K562 (cell line): ENCODE measurements around the gene ROM1. TPM values are rescaled to one million over a fixed set of nuclear protein-coding genes. Genes with fewer than 3 reads are reported as not detected.

ENCODE experiments used
- ARID3A ChIP-seq: IDR thresholded peaks from 2 replicates; pipeline ENCODE4 v1.6.1; 2012; ENCODE audit warnings: low read depth, low read length, improper control_type of control experiment, borderline replicate concordance
- DNMT1 ChIP-seq: fragments of 450-650 bp; IDR thresholded peaks from 2 replicates; pipeline ENCODE4 v1.6.1; 2016; ENCODE audit warnings: antibody characterized with exemption, mild to moderate bottlenecking
- ETV5 ChIP-seq: sonication (generic); formaldehyde crosslinking; IDR thresholded peaks from 2 replicates; pipeline ENCODE4 v1.4.0; 2020; ENCODE audit warnings: low read depth, mild to moderate bottlenecking, missing genetic modification reagents
- HDAC1 ChIP-seq, 2 experiments: fragments of 450-650 bp; IDR thresholded peaks; 2 replicates each; pipeline ENCODE4 v1.6.1; 2016 to 2017; ENCODE audit warnings: inconsistent platforms in 1 of 2, mild to moderate bottlenecking in 1 of 2, moderate library complexity in 1 of 2
- HINFP ChIP-seq: fragments of 450-650 bp; conservative IDR thresholded peaks from 2 replicates; pipeline ENCODE4 v1.6.1; 2016; ENCODE audit warnings: missing genetic modification characterization, low read depth, mild to moderate bottlenecking, control low read depth, missing compliant biosample characterization
- KDM1A ChIP-seq, 2 experiments: fragments of 450-650 bp; IDR thresholded peaks; 2 replicates each; pipeline ENCODE4 v1.6.1; 2016; ENCODE audit warnings: mild to moderate bottlenecking in 2 of 2
- LCOR ChIP-seq: sonication (generic); formaldehyde crosslinking; IDR thresholded peaks from 2 replicates; pipeline ENCODE4 v1.8.0; 2022; ENCODE audit warnings: mild to moderate bottlenecking, missing genetic modification reagents
- MEIS2 ChIP-seq: fragments of 450-650 bp; IDR thresholded peaks from 2 replicates; pipeline ENCODE4 v1.6.1; 2014; ENCODE audit warnings: mild to moderate bottlenecking; ENCODE audit not compliant: partially characterized antibody
- NEUROD1 ChIP-seq: fragments of 150-350 bp; IDR thresholded peaks from 2 replicates; pipeline ENCODE4 v1.6.1; 2014; ENCODE audit warnings: borderline replicate concordance, low read length, low read depth; ENCODE audit not compliant: partially characterized antibody
- NR2C2 ChIP-seq, 2 experiments: fragments of 200-800 bp in 1 of 2; sonication (Bioruptor generic) in 1 of 2; sonication (generic) in 1 of 2; formaldehyde crosslinking in 1 of 2; IDR thresholded peaks; 2 replicates each; pipeline versions ENCODE4 v1.6.1 to v1.8.0; 2016 to 2022; ENCODE audit warnings: mild to moderate bottlenecking in 1 of 2, missing compliant biosample characterization in 1 of 2, missing genetic modification characterization in 1 of 2, missing genetic modification reagents in 1 of 2
- RBFOX2 ChIP-seq: fragments of 200-400 bp; formaldehyde crosslinking; IDR thresholded peaks from 2 replicates; pipeline ENCODE4 v1.6.1; 2017; ENCODE audit warnings: low read depth, mild to moderate bottlenecking, low read length, moderate library complexity
- RHOXF2B ChIP-seq: fragments of 250-450 bp; sonication (Bioruptor Pico); conservative IDR thresholded peaks from 2 replicates; pipeline ENCODE4 v1.5.1; 2021
- SIN3A ChIP-seq, 2 experiments: fragments of 150-350 bp in 1 of 2; IDR thresholded peaks; 2 replicates each; pipeline ENCODE4 v1.6.1; 2011 to 2016; ENCODE audit warnings: borderline replicate concordance in 2 of 2, low read depth in 2 of 2, low read length in 2 of 2, mild to moderate bottlenecking in 2 of 2, moderate library complexity in 2 of 2; ENCODE audit not compliant: control insufficient read depth in 1 of 2
- TAF9B ChIP-seq: fragments of 450-650 bp; IDR thresholded peaks from 2 replicates; pipeline ENCODE4 v1.6.1; 2018; ENCODE audit warnings: mild to moderate bottlenecking; ENCODE audit not compliant: partially characterized antibody
- ZBTB7A ChIP-seq: IDR thresholded peaks from 2 replicates; pipeline ENCODE4 v1.6.1; 2011; ENCODE audit warnings: low read depth, mild to moderate bottlenecking, low read length, moderate library complexity, borderline replicate concordance; ENCODE audit not compliant: control insufficient read depth
- ZBTB9 ChIP-seq: fragments of 450-650 bp; formaldehyde crosslinking; IDR thresholded peaks from 2 replicates; pipeline ENCODE4 v1.4.0; 2020; ENCODE audit warnings: mild to moderate bottlenecking, moderate library complexity
- ZNF586 ChIP-seq: fragments of 450-650 bp; formaldehyde crosslinking; conservative IDR thresholded peaks from 2 replicates; pipeline ENCODE4 v1.4.0; 2020; ENCODE audit warnings: mild to moderate bottlenecking, moderate library complexity
- ZNF589 ChIP-seq: fragments of 200-800 bp; sonication (Bioruptor generic); IDR thresholded peaks from 2 replicates; pipeline ENCODE4 v1.6.1; 2016; ENCODE audit warnings: low read depth, missing genetic modification characterization, missing compliant biosample characterization
- ZNF695 ChIP-seq: fragments of 450-650 bp; formaldehyde crosslinking; IDR thresholded peaks from 2 replicates; pipeline ENCODE4 v1.4.0; 2020; ENCODE audit warnings: mild to moderate bottlenecking, moderate library complexity
- ZNF696 ChIP-seq: fragments of 250-450 bp; sonication (Bioruptor Pico); conservative IDR thresholded peaks from 2 replicates; pipeline ENCODE4 v1.4.0; 2020; ENCODE audit warnings: mild to moderate bottlenecking, moderate library complexity
- polyA plus RNA-seq, 8 experiments: library from polyadenylated mRNA; depleted of rRNA in 4 of 8; stranded (reverse) in 5 of 8; unstranded in 3 of 8; fragments of >200 nt; fragmentation: Nextera tagmentation in 2 of 8; fragmentation: Illumina TruSeq in 1 of 8; extraction: Ambion mirVana in 2 of 8; extraction: Trizol in 1 of 8; gene quantifications; 2 replicates each; pipeline versions ENCODE4 v1.2.1 to v1.2.3, GENCODE V29; 2011 to 2014; ENCODE audit warnings: inconsistent platforms in 1 of 8, missing spikeins in 1 of 8
- total RNA-seq, 7 experiments: library from RNA; depleted of rRNA in 6 of 7; stranded (reverse); fragments of >200 nt in 6 of 7; fragmentation: Illumina TruSeq in 2 of 7; extraction: Trizol in 2 of 7; gene quantifications; 2 replicates each; pipeline versions ENCODE4 v1.2.1 to v1.2.3, GENCODE V29; 2011 to 2021; ENCODE audit warnings: low replicate concordance in 1 of 7
- TF ChIP-seq, protein P1 (sequence below): sonication (generic); formaldehyde crosslinking; IDR thresholded peaks from 2 replicates; pipeline ENCODE4 v1.8.0; 2022; ENCODE audit warnings: mild to moderate bottlenecking, missing genetic modification reagents

The ROM1 gene
- total and polyA plus RNA-seq, 9 of the 15 experiments (the other 6 are each of a cell fraction or from before 2014, with no cell fraction given): 0.75 to 4.0 (median 2.6) TPM

DNA sequence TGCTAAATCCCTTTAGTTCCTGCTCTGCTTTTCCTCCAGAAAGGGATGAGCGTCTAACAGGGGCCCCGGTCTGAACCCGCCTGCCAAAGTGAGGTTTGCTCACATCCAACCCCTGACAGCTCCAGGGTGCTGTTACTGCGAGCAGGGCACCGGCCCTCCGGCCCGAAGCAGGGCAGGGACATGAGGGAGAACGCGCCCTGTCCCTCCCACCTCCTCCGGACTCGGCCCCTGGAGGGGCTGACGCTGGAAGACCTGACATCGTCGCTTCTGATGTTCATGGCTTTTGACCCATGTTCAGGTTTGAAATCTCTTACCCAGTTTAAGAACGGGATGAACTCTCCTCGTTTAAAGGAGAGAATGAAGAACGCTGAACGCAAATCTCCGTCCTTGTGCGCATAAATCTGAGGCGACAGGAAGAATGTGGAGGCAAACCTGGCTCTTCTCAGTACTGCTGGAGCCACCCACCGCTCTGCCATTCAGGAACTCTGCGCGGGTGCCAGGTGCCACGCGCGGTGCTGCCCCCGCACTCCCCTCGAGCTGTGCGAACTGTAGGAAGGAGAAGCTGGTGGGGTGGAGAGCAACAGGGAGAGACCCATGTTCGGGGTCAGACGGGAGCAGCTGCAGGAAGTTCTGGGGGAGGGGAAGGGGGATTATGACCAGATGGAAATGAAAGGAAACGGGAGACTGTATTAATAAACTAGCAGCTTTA, 38.5 kb upstream of the ROM1 start (continued):
- peak in 1 of 2 experiments; percentile 53; a peak in 1 of 4 replicates for TF ChIP-seq SIN3A (IDR thresholded peaks at IDR 0.05; ENCODE audit: borderline replicate concordance in 2 of 2, control insufficient read depth in 1 of 2, low read depth in 2 of 2, low read length in 2 of 2)
- TF ChIP-seq ARID3A: no peak
- TF ChIP-seq ZNF586: no peak
- TF ChIP-seq HDAC1 (IDR thresholded peaks at IDR 0.05): peak in 1 of 2 experiments; percentile 10; a peak in 2 of 4 replicates
- no peak for TF ChIP-seq DNMT1
- 0 out of 2 replicates have a peak, but pooled peaks have one; percentile 16 for TF ChIP-seq ZBTB9 (CRISPR knock-in tag)
- TF ChIP-seq TAF9B: no peak
- no peak for TF ChIP-seq HINFP (tag)
- peak; percentile 35; the same call in 1 of the 2 replicates for TF ChIP-seq ZBTB7A
- 0 out of 2 replicates have a peak, but pooled peaks have one; percentile 54 for TF ChIP-seq RHOXF2B (CRISPR knock-in tag)
- TF ChIP-seq ZNF589 (CRISPR knock-in tag): no peak
- peak in 1 of 2 experiments; percentile 52; a peak in 1 of 4 replicates for TF ChIP-seq KDM1A (IDR thresholded peaks at IDR 0.05)
- TF ChIP-seq MEIS2: peak; percentile 56
- TF ChIP-seq RBFOX2: peak; percentile 13
- no peak for TF ChIP-seq ZNF695
- TF ChIP-seq ZNF696 (CRISPR knock-in tag): 0 out of 2 replicates have a peak, but pooled peaks have one; percentile 63
- no peak for TF ChIP-seq NEUROD1
- TF ChIP-seq LCOR: peak; percentile 17; the same call in 1 of the 2 replicates
- TF ChIP-seq, protein P1, sequence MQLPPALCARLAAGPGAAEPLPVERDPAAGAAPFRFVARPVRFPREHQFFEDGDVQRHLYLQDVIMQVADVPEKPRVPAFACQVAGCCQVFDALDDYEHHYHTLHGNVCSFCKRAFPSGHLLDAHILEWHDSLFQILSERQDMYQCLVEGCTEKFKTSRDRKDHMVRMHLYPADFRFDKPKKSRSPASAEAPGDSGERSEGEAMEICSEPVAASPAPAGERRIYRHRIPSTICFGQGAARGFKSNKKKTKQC (CRISPR knock-in tag): 0 out of 2 replicates have a peak, but pooled peaks have one; percentile 22
- TF ChIP-seq ETV5 (CRISPR knock-in tag): 0 out of 2 replicates have a peak, but pooled peaks have one; percentile 8
- TF ChIP-seq NR2C2 (CRISPR knock-in tag; IDR thresholded peaks at IDR 0.05): 0 out of 2 replicates have a peak, but pooled peaks have one; percentile 30
- peak; percentile 67 for TF ChIP-seq NR2C2 (tag; IDR thresholded peaks at IDR 0.05)
